ENCODE results near the gene ARHGAP28.
"Not testable (repeated sequence)": the region's sequence is repeated elsewhere in the genome, so short reads cannot be mapped to it uniquely, and the experiment has no call there.

DNA sequence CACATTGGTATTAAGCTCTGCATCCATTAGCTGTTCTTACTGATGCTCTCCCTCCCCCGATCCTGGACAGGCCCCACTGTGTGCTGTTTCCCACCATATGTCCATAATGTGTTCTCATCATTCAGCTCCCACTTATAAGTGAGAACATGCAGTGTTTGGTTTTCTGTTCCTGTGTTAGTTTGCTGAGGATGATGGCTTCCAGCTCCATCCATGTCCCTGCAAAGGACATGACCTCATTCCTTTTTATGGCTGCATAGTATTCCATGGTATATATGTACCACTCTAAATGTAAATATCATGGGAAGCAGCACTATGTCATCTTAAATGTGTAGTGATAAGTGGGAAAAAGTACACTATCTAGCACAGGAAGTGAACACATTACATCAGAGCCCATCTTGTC lies 116.0 kb downstream of the ARHGAP28 start:
- TF ChIP-seq, protein P1, sequence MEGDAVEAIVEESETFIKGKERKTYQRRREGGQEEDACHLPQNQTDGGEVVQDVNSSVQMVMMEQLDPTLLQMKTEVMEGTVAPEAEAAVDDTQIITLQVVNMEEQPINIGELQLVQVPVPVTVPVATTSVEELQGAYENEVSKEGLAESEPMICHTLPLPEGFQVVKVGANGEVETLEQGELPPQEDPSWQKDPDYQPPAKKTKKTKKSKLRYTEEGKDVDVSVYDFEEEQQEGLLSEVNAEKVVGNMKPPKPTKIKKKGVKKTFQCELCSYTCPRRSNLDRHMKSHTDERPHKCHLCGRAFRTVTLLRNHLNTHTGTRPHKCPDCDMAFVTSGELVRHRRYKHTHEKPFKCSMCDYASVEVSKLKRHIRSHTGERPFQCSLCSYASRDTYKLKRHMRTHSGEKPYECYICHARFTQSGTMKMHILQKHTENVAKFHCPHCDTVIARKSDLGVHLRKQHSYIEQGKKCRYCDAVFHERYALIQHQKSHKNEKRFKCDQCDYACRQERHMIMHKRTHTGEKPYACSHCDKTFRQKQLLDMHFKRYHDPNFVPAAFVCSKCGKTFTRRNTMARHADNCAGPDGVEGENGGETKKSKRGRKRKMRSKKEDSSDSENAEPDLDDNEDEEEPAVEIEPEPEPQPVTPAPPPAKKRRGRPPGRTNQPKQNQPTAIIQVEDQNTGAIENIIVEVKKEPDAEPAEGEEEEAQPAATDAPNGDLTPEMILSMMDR (IDR thresholded peaks at IDR 0.05): not testable (repeated sequence)
- not testable (repeated sequence) for TF ChIP-seq POLR2A (IDR thresholded peaks at IDR 0.05)
